NCI-H524 treated with DMSO at 0.1 percent for 48 hours (cell line): ENCODE results near the gene ERBB4.

Source experiments
- DNase-seq: peaks from one replicate; lab custom pipeline; 2025; lab: John Stamatoyannopoulos, UW

The ERBB4 gene

DNA sequence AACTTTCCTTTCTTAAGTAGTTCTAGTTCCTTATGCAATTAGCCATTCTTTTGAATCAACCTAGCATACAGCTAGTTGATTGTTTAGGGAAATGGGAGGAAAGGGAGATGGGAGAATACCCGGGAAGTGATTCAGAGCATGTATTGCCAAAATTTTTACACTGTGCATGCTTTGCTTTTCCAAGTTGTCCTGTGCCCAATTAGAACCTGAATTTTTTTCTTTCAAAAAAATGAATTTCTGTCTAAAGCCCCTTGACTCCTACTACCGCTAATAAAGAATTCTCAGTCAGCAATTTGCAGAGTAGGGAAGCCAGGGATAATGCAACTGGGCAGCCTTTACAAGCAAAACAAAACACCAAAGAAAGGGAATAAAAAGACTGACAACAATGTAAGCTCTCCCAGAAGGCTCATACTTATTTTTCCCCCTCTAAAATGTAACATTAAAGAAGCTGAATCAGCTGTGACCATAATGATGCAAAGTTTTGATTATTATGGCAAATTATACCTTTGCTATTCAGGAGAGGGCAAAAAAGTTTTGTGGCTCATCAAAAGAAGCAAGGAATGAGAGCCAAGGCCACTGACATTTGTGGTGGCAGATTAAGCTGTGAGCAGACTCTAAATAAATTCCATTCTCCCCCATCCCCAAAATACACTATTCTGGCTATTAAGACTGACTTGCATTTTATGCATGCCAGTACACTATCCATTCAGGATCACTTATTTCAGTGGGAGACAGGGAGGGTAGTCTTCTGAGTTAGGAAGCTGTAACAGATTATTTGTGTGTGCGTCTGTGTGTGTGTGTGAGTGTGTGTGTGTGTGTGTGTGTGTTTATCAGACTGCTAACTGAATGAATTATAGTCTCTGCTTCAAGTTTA lies 174.3 kb downstream of the ERBB4 start:
- DNase-seq, result no peak

DNA sequence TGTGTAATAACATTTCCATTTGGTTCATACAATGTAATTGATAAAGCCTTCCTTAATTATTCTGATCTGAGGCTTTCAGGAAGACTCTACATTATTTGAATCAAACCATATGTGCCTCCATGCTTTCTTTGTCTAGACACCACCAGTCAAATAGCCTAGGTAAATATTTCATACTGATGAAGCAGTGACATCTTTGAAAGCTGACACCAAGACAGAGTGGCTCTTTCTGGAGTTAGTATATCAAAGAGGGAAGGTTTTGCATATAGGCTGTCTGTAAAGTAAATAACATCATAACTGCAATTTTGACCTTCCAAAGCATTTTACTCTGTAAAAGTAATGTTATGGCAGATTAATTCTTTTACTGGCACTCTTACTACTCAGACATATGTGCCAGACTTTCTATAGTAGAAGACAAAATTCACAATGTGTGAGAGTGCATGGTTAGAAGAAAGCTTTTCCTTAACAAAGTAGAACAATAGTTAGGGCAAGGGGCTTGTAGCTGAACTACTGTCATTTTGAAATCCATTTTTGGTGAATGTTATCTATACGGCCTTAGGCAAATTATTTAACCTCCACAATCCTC lies 177.3 kb downstream of the ERBB4 start:
- DNase-seq, result no peak

- no peak for DNase-seq
These were observed 178.5 kb downstream of the ERBB4 start for GRCh38 chr2:212360068-212360460.

GRCh38 chr2:212359425-212360067 lies 179.1 kb downstream of the ERBB4 start:
- DNase-seq, result no peak

DNA sequence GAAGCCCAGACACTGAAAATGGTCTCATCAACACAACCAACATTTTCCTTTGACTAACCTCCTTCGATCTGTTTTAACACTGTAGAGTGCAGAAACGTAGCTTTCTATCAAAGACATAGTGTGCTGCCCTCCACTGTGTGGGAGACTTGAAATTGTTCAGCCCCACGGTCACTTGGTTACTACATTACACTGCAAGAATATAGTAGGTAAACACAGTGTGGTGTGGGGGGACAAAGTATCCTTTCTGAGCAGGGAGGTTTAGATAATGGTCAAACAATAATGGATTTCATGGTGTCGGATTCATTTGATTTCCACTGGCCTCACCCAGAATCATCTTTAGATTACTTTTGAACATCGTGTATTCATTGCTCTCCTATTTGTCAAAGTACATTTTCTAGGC lies 181.0 kb downstream of the ERBB4 start:
- DNase-seq, result no peak

- no peak for DNase-seq
These were observed 184.2 kb downstream of the ERBB4 start for GRCh38 chr2:212354382-212354781.

DNA sequence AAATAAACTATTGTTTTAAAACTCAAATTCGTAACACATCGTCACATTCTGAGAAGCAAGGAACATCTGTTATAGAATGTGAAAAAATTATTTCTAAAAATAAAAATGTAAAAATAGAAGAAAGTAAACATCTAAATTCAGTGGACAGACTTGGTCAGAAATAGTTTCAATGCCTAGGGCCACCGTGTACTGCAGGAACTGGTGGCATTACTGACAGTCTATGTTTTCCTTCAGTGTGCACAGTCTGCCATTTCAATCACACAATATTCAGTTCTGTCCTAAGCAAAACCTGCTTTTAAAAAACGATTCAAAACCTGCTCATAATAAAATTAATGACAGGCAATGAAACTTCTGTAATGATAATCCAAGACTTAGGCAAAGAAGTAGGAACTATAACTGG lies 190.1 kb downstream of the ERBB4 start:
- no peak for DNase-seq

GRCh38 chr2:212346865-212347264 lies 191.7 kb downstream of the ERBB4 start:
- DNase-seq, result no peak

- no peak for DNase-seq
These were observed 192.6 kb downstream of the ERBB4 start for GRCh38 chr2:212345966-212346365.

- DNase-seq, result no peak
These were observed 194.5 kb downstream of the ERBB4 start for GRCh38 chr2:212344131-212344530.

DNA sequence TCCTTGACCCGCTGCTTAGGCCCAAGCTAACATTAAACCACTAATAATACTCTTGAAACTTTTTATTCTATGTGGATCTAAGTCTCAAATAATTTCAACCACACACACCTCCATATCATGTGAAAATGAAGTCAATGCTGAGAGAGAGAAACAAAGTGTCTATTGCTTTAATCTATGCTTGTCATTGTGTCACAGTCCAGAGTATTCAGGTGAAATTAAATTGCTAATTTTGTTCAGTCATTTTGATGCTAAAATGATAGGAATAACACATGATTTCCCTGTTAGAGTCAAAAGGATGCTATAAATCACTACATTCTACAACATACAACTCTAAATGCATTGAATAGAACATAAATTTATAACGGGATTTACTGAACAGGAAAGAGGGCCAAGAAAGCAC lies 195.4 kb downstream of the ERBB4 start:
- no peak for DNase-seq

GRCh38 chr2:212337486-212338343 lies 200.9 kb downstream of the ERBB4 start:
- no peak for DNase-seq

DNA sequence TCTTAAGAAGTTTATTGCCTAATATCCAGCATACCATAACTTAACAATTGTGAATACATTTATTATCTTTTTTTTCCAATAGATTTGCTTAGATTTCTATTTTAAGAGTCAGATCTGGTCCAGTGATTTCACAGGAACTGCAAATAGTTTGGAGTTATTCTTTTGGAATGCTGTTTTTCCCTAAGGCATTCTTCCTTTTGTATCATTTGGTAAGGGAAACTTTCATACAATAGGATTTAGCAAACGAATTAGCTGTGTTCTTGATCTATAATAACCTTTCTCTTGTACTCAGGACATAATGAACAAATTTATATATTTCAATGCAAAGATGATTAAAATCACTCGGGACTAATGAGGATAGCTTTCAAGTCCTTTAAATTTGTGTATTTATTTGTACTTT lies 201.6 kb downstream of the ERBB4 start:
- no peak for DNase-seq

DNA sequence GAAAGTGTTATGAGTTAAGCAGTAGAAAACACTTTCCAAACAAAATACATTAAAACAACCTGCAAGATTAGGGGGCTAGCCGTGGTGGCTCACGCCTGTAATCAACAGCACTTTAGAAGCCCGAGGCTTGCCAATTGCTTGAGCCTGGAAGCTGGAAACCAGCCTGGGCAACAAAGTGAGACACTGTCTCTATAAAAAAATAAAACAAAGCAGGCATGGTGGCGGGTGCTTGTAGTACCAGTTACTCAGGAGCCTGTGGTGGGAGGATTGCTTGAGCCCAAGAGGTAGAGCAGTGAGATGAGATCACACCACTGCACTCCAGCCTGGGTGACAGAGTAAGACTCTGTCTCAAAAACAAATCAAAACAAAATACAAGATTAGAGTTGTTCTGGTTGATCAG lies 208.3 kb downstream of the ERBB4 start:
- no peak for DNase-seq

GRCh38 chr2:212328712-212329496 lies 209.7 kb downstream of the ERBB4 start:
- no peak for DNase-seq

DNA sequence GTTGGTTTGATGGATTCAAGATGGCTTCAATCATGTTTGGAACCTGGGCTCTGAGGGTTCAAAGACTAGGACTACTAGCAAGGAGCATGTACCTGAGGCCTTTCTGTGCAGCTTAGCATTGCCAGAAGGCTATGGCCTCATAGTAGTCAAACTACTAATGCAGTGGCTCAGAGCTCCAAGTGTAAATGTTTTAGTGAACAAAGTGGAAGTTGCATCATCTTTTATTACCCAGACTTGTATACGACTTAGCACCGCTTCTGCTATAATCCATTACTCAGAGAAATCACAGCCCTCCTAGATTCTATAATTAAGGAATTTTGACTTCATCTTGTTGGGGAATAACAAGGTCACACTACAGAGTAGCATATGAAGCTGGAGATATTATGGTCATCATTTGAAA lies 210.5 kb downstream of the ERBB4 start:
- no peak for DNase-seq

DNA sequence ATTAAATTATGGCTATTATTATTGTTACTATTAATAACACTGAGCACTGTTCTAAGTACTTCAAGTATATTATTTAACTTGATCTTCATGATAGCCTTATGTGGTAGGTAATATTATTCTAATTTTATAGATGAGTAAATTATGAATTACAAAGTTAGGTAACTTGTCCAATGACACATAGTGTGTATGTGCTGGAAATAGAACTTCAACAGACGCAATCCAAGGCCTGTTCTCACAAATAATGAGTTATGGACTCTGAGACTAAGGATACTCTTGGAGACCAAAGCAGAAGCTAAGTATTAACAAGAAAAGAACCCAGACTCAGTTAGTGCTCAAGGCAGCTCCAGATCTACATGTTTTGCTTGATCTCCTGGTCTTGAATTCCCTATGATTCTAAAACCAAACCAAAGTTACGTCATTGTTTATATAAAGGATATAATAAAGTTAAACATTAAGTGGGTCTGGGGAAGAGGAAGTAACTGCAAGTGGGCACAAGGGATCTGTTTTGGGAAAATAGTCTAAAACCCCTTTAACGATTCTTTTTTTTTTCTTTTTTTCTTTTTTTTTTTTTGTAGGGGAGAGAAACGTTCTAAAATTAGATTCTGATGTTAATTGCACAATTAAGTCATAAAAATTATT lies 211.3 kb downstream of the ERBB4 start:
- DNase-seq, result no peak

DNA sequence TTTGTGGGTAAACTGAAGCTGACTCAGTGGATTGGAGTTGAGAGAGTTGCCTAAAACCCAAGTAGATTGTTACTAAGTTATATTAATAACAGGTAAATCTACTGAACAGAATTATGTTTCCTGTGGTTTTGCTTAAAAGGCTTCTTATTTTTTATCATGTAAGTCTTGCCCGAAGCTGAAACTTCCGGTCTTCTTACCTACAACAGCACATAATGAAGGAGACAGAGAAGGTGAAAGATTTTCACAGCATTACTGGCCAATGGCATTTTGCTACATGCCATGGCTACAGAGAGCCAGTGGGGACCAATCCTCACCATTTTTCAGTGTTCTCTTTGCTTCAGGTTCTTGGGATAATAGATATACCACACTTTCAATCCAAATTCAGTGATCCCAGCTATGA lies 220.0 kb downstream of the ERBB4 start:
- no peak for DNase-seq

DNA sequence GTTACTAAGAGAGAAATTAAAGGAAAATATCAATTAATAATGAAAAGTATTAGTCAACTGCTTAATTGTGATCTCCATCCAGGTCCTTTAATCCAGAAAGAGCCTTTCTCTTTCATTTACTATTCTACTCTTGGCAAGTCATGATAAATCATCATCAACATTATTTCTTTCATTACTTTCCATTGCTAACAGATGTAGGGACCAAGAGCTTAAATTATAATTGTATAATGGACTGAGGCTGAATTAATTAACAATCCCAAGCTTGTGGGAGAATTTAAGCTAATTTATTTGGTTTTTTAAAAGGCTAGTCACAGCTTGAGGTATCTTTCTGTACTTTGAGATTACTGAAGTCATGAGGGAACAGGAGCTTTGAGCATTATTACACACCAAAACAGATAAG lies 223.9 kb downstream of the ERBB4 start:
- no peak for DNase-seq

- no peak for DNase-seq
These were observed 226.7 kb downstream of the ERBB4 start for GRCh38 chr2:212311807-212312404.

GRCh38 chr2:212299943-212300342 lies 238.7 kb downstream of the ERBB4 start:
- DNase-seq, result no peak
